Measurements from ENCODE around the gene SERGEF. TPM values are rescaled to one million over a fixed set of nuclear protein-coding genes. Genes with fewer than 3 reads are reported as not detected.

The SERGEF gene
- polyA plus RNA-seq, 3 donors = 14.3 to 33.7 (median 33.3) TPM

GRCh38 chr11:17883946-17884345, 128.9 kb downstream of the SERGEF start:
- Mint-ChIP-seq H3K4me3 (no peak overlapping the region), H3K27me3 (ENCODE audit: low read depth in 3 of 3) (peaks cover 0 to 2% (median 0%) of the 10 kb centered on the region in 3 donors), H3K36me3 (peaks cover 0 to 6% of the 10 kb centered on the region in 2 donors), H3K27ac (no peak overlapping the region), H3K4me1 (no peaks in the 10 kb centered on the region), H3K9me3 (no peaks in the 10 kb centered on the region)
- intact Hi-C loops (cut with micrococcal nuclease) = no loop called here
- Histone ChIP-seq H3K79me2 (ENCODE audit: insufficient read depth, low read length) (no peaks in the 10 kb centered on the region), H2AFZ (ENCODE audit: insufficient read depth, low read depth, low read length, poor library complexity, severe bottlenecking) (no peak overlapping the region), H3K9ac (ENCODE audit: insufficient read depth, low read length, poor library complexity, severe bottlenecking) (no peak overlapping the region), H3K36me3 (replicated peaks in 1 of 2; ENCODE audit: control insufficient read depth in 1 of 2, insufficient read depth in 2 of 2, low read length in 2 of 2) (no peaks in the 10 kb centered on the region), H3K27me3 (ENCODE audit: control insufficient read depth in 2 of 2, insufficient read depth in 2 of 2, low read length in 2 of 2) (no peaks in the 10 kb centered on the region), H3K9me3 (replicated peaks in 1 of 2; ENCODE audit: control insufficient read depth in 1 of 2, insufficient read depth in 1 of 2, low read length in 2 of 2) (no peaks in the 10 kb centered on the region), H4K20me1 (ENCODE audit: insufficient read depth, low read length) (no peaks in the 10 kb centered on the region), H3K4me3 (replicated peaks in 1 of 3; ENCODE audit: low read depth in 2 of 3, low read length in 3 of 3) (no peak overlapping the region), H3K4me2 (replicated peaks; ENCODE audit: extremely low read depth, low read length, poor library complexity, severe bottlenecking) (no peak overlapping the region), H3K27ac (ENCODE audit: low read depth in 1 of 2, low read length in 2 of 2) (no peak overlapping the region), H3K4me1 (ENCODE audit: control insufficient read depth in 1 of 2, insufficient read depth in 2 of 2, low read length in 2 of 2) (no peaks in the 10 kb centered on the region)
- TF ChIP-seq, protein P1, sequence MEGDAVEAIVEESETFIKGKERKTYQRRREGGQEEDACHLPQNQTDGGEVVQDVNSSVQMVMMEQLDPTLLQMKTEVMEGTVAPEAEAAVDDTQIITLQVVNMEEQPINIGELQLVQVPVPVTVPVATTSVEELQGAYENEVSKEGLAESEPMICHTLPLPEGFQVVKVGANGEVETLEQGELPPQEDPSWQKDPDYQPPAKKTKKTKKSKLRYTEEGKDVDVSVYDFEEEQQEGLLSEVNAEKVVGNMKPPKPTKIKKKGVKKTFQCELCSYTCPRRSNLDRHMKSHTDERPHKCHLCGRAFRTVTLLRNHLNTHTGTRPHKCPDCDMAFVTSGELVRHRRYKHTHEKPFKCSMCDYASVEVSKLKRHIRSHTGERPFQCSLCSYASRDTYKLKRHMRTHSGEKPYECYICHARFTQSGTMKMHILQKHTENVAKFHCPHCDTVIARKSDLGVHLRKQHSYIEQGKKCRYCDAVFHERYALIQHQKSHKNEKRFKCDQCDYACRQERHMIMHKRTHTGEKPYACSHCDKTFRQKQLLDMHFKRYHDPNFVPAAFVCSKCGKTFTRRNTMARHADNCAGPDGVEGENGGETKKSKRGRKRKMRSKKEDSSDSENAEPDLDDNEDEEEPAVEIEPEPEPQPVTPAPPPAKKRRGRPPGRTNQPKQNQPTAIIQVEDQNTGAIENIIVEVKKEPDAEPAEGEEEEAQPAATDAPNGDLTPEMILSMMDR (IDR thresholded peaks at IDR 0.05) = no peak
- DNase-seq = no peak
- 95% methylated on average over 21 of the region's 27 CpGs for WGBS (ENCODE audit: insufficient coverage)

- Histone ChIP-seq H3K36me3 (replicated peaks in 1 of 2; ENCODE audit: control insufficient read depth in 1 of 2, insufficient read depth in 2 of 2, low read length in 2 of 2) (no peaks in the 10 kb centered on the region), H3K9me3 (replicated peaks in 1 of 2; ENCODE audit: control insufficient read depth in 1 of 2, insufficient read depth in 1 of 2, low read length in 2 of 2) (no peaks in the 10 kb centered on the region), H4K20me1 (ENCODE audit: insufficient read depth, low read length) (no peaks in the 10 kb centered on the region), H3K4me2 (replicated peaks; ENCODE audit: extremely low read depth, low read length, poor library complexity, severe bottlenecking) (no peak overlapping the region), H2AFZ (ENCODE audit: insufficient read depth, low read depth, low read length, poor library complexity, severe bottlenecking) (no peak overlapping the region), H3K9ac (ENCODE audit: insufficient read depth, low read length, poor library complexity, severe bottlenecking) (no peak overlapping the region), H3K27ac (ENCODE audit: low read depth in 1 of 2, low read length in 2 of 2) (no peak overlapping the region), H3K79me2 (ENCODE audit: insufficient read depth, low read length) (no peaks in the 10 kb centered on the region), H3K4me1 (ENCODE audit: control insufficient read depth in 1 of 2, insufficient read depth in 2 of 2, low read length in 2 of 2) (no peaks in the 10 kb centered on the region), H3K4me3 (replicated peaks in 1 of 3; ENCODE audit: low read depth in 2 of 3, low read length in 3 of 3) (no peak overlapping the region), H3K27me3 (ENCODE audit: control insufficient read depth in 2 of 2, insufficient read depth in 2 of 2, low read length in 2 of 2) (no peaks in the 10 kb centered on the region)
- Mint-ChIP-seq H3K27me3 (ENCODE audit: low read depth in 3 of 3) (peaks cover 0 to 2% (median 0%) of the 10 kb centered on the region in 3 donors), H3K4me1 (no peaks in the 10 kb centered on the region), H3K36me3 (peaks cover under 1 to 6% of the 10 kb centered on the region in 2 donors), H3K27ac (no peak overlapping the region), H3K4me3 (no peak overlapping the region), H3K9me3 (no peaks in the 10 kb centered on the region)
- WGBS (ENCODE audit: insufficient coverage) = 100% methylated on average over 1 of the region's 3 CpGs
- DNase-seq = no peak
- TF ChIP-seq, protein P1 (IDR thresholded peaks at IDR 0.05) = no peak
- intact Hi-C loops (cut with micrococcal nuclease) = no loop called here
Measured at GRCh38 chr11:17883057-17883456, 129.8 kb downstream of the SERGEF start.

Data from CD14-positive monocyte (primary cell).